Stimulated activated CD4-positive, alpha-beta T cell treated with anti-CD3 and anti-CD28 coated beads, Interleukin-12 subunit alpha, Interleukin-12 subunit beta, amount 100 ng/mL, for 4 hours (primary cell): Measurements from ENCODE around the gene VAV3.
"Not testable (repeated sequence)": the region's sequence is repeated elsewhere in the genome, so short reads cannot be mapped to it uniquely, and the experiment has no call there.

Source experiments
- DNase-seq: peaks from one replicate; pipeline ENCODE4 v3.0.0-alpha.2; 2020

VAV3 gene

DNA sequence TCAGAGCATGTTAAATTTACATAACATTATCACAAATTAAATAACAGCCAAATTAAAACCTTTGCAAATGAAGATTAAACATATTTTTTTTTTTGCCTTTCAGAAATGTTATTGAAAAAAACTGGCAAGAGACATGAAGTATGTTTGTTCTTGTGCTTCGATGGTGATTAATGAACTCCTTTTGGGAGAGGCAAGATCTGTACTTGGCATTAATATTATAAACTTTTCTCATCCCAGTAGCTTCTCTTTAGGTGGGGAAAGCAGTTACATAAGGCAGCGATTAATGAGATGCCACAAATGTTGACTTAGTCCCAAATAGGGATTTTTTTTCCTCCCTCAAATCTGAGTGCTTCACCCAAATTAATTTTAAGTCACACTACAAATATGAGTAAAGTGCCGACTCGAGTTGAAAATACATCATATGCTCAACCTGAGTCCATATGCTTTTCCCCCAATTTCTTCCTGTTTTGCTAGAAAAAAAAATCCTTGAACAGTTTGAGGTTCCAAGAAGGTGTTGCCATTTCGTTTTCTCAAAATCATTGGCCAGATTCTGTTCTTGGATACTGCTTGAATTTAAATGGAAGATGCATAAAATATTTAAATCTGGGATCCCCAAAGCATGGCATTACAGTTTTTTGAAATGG is 294.5 kb downstream of the VAV3 start:
- no peak for DNase-seq

DNA sequence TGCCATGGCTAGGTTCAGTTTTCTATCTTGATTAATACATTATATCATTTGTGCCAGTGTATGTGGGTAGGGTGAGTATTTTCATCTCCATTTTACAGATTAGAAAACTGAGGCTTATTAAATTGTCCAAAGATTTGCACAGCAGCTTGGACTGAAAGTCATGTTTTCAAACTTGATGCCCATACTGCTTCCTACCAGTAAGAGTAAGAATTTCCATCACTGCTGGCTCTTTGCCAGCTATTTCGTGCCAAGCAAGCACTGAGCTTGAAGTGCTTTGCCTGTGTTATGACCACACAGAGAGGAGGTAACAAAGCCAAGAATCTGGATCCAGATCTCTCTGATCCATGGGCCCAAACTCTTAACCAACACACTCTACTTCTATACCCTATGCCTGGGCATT is 295.0 kb downstream of the VAV3 start:
- DNase-seq: no peak

DNA sequence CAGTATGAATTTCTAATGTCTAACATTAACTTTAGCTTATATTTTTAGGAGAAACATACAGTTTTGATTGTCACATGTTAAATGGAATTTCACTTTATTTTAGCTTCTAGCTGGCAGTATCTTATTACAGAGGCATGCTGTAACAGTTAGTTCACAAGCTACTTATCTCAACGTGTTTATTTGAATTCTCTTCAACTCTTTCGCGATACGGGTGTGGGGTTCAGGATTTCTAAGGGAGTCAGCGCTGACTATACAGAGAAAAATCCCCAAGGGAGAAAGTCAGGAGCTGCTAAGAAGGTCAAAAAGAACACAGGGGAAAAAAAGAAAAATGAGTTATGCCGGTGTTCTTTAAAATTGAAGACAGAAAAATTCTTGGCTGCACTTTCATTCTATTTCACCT is 296.2 kb downstream of the VAV3 start:
- DNase-seq: no peak

DNA sequence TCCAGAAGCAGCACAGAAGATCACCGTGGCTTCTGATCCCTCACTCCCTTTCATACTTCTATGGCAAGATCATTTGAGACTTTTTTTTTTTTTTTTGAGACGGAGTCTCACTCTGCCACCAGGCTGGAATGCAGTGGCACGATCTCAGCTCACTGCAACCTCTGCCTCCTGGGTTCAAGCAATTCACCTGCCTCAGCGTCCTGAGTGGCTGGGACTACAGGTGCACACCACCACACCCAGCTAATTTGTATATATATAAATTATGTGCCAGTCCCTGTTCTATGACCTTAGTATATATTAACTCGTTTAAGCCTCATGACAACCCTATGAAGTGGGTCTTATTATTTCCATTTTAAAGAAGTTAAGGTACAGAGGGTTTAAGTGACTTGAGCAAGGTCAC is 298.5 kb downstream of the VAV3 start:
- DNase-seq: no peak

DNA sequence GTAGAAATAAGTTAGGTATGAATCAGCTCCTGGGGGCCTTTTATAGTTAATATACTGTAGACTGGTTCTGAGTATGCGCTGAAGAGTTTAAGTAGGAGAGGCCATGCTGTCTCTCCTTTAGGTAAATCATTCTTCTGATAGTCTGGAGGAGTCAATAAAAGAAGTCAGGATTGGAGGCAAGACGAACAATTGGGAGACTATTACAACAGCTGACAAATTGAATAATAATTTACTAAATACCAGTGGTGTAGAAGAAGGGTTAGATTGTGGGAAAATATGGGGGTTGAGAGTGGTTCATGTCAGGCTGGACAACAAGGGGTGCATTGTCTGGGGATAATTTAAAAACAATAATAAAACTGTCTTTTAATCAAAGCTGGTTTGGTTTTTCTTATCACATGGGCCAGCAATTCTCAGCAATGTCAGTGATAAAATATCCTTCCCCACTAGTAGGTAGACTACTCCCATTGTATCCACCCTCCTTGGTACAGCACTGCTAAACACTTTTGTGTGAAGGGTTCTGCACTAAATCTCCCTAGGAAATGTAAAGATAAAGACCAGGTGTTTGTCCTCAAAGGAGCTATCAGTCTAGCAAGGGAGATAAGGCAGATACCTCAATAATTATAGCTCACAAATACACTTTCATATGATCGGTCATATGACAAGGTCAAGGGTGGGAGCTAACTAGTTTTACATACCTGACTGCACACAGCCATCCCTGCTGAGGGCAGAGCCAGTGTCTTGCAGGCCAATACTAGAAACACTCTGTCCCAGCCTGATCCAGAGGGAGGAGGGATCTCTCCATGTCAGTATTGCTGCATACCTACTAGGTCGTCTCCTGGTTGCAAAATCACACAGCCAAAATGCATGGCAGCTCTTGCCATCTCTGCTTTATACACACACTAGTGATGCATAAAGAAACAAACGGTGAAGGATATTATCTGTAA is 299.7 kb downstream of the VAV3 start:
- no peak for DNase-seq

DNA sequence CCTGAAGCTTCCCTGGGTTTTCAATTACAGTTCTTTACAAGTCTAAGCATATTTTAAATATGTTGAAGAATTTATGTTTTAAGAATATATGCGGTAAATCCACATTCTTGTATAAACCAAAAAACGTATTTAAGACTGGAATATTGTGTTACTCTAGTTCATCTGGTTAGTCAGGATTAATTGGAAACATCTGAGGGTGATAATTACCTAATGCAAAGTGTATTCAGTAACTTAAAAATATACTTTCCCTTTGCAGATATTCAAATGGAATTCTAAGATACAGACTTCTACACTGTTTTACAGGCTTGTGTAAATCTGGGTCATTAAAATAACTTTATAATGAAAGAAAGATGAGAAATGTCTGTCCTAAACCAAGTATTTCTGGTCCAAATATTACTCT is 302.0 kb downstream of the VAV3 start:
- no peak for DNase-seq

DNA sequence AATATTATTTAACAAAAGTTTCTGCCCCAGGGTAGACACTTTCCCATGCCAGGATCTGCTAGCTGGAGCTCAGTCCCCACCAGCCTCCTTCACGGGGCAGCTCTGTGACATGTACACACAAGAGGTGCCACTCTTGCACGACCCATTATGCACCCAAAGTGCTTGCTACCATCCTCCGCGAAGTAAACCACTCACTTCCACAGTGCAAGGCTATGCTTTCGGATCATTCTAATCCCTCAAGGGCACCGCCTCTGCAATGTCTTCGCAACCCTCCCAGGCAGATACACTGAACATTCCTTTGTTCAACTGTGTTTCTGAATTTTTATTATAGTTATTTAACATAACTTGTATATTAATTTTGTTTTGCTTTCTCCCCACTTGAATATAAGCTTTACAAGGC is 303.8 kb downstream of the VAV3 start:
- DNase-seq: no peak

DNA sequence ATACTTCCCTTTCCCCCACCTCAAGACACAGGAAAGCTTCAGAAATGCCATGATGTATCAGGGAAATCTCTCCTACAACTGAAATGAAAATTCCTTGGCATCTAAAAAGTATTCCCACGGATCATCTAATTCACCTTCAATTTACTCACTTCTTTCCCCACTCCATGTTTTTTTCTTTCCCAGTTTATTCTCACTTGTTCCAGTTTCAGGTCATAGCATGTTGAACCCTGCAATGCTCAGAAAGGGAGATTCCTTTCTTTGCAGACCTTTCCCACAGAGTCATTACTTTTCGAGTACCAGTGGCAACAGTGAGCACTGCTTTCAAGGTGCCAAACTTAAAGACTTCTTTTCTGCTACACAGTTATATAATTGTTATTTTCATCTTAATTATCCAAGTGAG is 305.0 kb downstream of the VAV3 start:
- DNase-seq: no peak

DNA sequence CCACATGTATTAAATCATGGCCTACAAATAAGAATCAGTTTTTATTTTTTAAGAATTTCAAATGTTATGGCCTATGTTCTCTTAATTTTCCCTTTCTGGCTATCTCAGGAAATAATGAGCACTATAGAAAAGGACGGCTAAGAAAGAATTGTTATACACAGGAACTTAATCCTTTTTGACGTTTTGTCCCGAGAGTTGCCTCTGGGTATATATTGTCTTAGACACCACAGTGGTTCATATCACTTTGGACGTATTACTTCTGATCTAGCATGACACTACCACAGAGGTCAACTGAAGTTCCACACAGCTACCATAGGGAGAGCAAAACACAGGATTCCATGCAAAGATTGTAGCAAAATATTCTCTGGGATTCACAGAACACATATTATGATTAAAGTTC is 307.6 kb downstream of the VAV3 start:
- no peak for DNase-seq

DNA sequence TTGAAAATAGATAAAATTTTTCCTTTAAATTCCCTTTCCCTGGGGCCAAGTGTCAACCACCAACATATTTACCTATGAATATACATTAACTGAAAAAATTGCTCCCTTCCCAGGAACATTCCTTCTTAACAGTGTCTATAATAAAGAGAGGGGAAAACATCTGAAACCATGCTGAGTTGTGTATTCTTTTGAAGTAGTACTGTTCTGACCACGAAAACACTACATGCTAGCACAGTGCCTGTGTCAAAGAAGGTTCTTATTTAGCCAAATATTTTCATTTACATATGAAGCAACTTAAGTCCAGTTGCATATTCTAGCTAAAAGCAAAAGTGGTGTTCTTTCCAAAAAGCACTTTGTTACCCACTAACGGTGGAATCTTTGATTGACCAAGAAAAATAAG is 311.2 kb downstream of the VAV3 start:
- DNase-seq: no peak

DNA sequence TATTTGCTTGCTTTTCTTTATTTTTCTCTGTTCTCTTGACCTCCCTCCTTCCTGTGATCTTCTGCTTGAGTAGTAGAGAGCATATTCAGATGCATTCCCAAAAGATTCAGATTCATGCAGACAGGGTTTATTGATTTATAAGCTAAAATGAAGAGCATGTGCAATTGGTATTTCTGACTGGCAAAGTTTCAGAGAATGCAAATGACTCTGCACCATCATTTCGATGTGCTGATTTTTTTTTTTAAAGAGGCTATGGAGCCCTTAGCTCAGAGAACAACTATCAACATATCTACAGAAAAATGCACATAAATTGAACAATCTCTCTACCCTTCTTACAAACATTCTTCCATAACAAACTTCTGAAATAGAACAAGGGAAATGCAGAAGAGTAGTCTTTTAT is 312.0 kb downstream of the VAV3 start:
- DNase-seq: no peak

DNA sequence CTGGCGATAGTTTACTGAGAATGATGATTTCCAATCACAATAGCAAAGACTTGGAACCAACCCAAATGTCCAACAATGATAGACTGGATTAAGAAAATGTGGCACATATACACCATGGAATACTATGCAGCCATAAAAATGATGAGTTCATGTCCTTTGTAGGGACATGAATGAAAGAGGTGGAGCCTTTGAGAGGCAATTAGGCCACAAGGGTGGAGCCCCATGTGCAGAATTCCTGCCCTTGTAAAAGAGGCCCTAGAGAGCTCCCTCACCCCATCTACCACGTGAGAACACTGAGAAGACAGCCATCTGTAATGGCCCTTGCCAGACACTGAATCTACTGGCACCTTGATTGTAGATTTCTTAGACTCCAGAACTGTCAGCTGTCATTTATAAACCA is 314.2 kb downstream of the VAV3 start:
- DNase-seq: not testable (repeated sequence)

DNA sequence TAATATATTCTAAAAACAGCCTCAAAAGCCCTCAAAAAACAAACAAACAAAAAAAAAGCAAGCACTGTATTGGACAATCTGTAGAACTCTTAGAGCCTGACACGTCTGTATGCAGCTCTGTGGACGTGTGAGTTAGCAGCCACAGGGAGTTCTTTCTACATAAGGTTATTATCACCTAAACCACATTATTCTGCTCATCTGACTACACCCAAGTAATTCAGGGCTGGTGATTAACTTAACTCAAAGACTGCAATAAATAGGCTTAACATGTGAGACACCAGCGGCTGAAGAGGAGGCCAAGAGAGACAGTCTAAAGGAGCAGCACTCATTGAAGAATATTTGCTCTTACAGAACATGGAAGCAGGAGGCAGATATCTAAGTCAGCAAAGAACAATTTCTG is 316.0 kb downstream of the VAV3 start:
- no peak for DNase-seq

DNA sequence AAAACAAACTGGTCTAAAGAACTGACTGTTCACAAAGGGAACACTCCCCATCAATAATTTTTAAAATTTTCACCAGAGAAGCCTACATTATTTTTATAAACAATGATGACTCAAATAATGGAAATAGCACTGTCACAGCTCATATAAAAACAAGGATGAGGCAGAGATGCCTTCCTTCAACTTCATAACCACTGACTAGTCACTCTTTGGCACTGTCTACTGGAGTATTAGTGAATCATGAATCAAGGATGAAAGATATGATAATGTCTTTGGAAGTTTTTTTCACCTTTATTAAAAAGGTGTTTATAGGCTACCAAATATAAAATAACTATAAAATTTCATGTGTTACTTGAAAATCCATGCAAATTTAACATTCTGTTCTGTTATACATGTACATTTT is 316.9 kb downstream of the VAV3 start:
- no peak for DNase-seq

DNA sequence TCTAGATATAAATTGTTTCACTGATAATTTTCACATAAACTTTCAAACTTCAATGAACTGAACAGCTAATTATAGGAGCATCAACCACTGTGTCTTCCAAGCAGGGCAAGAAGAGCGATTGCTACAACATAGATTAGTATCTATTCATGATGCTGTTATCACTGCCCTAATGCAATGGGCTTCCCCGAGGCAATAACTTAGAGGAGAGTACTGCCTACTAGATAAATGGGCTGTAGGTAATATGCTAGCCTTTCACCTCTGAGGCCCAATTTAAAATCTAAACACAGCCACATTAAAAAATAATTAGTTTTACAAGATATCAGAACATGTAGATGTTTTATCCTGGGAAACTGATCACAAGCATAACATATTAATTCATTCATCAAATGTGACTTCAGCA is 318.0 kb downstream of the VAV3 start:
- DNase-seq: no peak

DNA sequence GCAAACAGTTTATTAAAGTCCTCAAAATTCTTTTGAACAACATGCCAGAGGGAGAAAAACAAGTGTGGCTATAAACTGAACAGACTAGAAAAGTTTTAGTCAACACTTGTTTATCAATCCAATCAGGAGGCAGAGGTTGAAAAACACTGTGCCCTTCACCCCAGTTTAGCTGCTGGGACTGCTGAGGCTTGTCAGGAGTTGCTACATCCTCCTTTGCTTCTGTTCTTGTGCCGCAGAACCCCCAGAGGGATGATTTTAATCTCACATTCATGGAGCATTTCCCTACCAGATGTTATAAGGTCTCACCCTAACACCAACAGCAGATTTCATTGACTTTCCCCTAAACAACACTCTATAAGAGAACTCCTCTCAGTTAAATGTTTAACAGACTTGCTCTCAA is 321.2 kb downstream of the VAV3 start:
- no peak for DNase-seq

DNA sequence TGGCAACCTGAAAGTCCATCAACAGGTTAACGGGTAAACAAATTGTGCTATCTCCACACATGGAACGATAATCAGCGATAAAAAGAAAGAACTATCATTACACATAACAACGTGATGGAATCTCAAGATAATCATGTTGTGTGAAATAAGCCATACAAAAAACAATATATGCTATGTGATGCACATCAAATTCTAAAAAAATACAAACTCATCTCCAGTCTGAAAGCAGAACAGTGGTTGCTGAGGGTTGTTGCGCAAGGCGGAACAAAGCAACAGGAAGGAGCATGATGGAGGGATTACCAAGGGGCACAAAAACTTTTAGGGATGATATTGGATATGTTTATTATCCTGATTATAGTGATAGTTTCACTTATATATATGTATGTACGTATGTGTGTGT is 324.8 kb downstream of the VAV3 start:
- DNase-seq: no peak

DNA sequence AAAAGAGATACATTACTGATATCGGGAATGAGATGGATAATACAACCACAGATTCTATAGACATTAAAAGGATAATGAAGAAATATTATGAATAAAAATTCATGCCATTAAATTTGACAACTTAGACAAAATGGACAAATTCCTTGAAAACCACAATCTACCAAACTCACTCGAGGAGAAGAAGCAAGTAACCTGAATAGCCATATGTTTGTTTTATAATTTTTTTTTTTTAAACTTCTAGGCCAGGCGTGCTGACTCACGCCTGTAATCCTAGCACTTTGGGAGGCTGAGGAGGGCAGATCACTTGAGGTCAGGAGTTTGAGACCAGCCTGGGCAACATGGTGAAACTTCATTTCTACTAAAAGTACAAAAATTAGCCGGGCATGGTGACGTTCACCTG is 327.9 kb downstream of the VAV3 start:
- no peak for DNase-seq

DNA sequence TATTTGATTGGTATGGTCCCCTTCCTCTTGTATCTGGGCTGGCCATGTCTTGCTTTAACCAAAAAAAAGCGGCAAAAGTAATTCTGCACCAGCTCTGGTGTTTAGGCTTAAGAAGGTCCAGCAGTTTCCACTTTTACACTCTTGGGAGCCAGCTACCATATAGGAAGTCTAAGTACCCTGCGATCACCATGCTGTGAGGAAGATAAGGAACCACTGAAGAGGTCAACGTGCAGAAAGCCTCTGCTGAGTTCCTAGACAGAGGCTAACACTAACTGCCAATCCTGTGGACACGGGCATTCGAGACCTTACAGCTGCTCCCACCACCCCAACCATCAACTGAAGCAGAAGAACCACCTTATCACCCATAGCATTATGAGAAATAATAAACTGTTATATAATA is 331.4 kb downstream of the VAV3 start:
- no peak for DNase-seq

DNA sequence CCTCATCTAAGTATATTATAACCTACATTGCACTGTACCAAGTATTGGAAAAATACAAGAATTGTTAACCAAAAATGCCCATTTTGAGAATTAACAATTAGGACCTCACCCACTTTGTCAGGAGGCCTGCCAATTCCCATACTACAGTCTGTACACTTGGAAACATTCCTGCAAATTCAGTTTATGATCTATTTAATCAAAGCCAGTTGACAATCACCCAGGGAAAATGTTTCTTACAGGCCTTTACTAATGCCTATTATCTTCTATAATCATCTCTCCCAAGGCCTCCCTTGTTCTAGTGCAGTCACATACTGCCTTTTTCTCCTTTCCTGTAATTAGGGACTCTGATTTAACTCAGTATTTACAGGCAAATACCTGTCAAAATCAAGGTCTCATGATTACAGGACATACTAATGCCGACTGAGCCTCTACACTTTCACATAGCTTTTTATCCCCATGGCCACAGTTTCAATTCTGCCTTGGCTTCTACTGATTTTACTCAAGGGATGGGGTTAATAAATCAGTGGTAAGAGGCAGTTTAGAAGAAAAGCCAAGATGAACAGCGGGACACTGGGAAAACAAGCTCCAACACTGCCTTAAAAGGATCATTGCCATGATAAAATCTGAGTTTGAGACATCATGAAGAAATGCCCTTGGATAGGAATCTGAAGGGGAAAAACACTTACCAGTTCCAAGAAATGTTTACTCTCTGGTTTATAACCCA is 338.7 kb downstream of the VAV3 start:
- DNase-seq: no peak

DNA sequence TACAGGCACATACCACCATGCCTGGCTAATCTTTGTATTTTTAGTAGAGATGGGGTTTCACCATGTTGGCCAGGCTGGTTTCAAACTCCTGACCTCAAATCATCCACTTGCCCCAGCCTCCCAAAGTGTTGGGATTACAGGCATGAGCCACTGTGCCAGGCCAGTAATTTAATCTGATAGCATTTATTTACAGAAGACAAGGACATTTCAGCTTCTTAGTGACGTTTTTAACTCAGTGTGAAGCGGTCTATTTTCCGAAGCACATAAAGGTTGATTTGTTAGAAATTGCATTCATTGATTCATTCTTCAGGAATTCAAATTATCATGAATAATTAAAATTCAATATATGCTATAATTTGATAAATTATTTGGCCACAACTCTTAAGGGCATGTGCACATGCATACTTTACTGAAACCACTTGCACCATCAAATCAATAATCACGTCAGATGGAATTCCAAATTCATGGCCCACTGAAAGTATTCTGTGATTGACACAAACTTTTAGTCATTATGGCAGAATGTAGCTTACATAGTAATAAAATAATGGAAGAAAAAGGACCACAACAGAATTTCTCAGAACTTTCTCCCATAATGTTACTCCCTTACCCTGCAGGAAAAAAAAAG is 339.5 kb downstream of the VAV3 start:
- DNase-seq: no peak

DNA sequence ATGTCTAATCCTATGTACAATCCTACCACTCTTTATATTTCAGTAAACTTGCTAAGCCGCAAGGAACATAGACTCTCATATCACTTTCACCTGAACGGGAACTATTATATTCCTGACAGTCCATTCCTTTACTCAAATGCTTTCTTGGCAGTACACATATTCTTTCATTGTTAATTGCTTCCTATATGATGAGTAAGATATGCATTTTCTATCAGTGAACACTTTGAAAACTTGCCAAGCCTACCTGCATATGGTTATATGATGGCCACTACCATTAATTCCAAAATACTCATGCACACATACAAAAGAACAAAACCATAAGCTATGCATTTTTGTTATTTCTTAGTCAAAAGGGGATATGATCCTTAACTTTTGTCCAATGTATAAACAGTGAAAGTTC is 341.5 kb downstream of the VAV3 start:
- no peak for DNase-seq

DNA sequence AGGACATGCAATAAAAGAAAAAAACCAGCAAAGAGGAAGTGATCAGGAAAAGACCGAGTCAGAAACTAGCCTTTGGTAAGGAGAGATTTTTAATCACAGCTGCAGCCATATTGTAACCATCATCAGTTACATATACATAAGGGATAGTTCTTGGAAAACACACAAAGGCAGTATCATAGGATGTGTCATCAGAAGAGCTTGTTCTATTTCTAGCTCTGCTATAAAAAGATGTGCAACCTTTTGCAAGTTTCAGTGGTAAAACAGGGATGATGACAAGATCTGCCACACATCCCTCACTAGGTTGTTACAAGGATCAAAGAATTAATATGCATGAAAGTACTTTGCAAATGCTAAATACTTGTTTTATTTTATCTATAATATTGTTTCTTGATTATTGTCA is 342.0 kb downstream of the VAV3 start:
- DNase-seq: no peak

DNA sequence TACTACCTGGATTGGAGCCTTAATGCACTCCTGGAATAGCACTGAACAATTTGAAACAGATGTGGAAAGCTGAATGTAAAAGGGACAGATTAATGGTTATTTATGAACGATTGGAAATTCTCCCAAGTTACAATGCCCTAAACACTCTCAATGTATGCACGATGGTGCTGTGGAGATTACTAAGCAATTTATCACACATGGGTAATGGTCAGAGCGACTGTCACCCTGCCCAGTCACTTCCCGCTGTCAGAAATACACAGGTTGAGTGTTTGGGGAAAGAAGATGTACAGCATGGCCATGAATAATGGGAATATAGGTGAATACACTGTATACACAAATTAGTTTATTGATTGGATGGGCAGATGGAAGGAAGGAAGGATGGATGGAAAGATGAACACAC is 342.4 kb downstream of the VAV3 start:
- no peak for DNase-seq
